Right lobe of liver (tissue), 4 donors: ENCODE results near the gene RANBP2.

ENCODE experiments used
- CTCF ChIP-seq, 4 donors: fragments of 200-600 bp in 3 of 4; fragments of 450-650 bp in 1 of 4; IDR thresholded peaks; one replicate each; pipeline versions ENCODE4 v1.5.1 to v1.8.0; 2016 to 2022; ENCODE audit warnings: antibody characterized with exemption in 4 of 4, mild to moderate bottlenecking in 2 of 4
- POLR2A ChIP-seq: fragments of 450-650 bp; IDR thresholded peaks from one replicate; pipeline ENCODE4 v1.6.1; 2017; ENCODE audit warnings: antibody characterized with exemption, mild to moderate bottlenecking
- donor health status: DM: no; HTN: no; CAD: no.
- donor health status: DM: no; HTN: no; CAD: no.
- donor health status: DM: no; HTN: yes; CAD: no.

DNA sequence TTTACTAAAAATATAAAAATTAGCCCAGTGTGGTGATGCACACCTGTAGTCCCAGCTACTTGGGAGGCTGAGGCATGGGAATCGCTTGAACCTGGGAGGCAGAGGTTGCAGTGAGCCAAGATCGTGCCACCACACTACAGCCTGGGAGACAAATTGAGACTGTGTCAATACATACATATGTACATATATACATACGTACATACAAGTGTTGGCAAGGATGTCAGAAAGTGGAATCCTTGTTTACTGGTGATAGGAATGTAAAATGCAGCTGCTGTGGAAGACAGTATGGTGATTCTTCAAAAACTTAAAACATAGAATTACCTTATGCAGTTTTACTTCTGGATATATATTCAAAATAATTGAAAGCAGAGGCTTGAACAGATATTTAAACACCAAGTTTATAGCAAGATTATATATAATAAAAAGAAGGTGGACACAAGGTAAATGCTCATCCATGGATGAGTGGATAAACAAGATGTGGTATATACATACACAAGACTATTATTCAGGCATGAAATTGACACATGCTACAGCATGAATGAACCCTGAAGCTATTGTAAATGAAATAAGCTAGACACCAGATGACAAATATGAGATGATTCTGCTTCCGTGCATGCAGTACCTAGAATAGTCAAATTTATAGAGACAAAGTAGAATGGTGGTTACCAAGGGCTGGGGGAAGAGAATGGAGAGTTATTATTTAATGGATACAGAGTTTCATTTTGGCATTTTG is 110.5 kb downstream of the RANBP2 start:
- TF ChIP-seq CTCF (IDR thresholded peaks at IDR 0.05) (no peak), POLR2A (no peak)
